Astrocyte (in vitro differentiated cells and primary cell): ENCODE measurements around the gene KMT2C.
"Not testable (repeated sequence)": the region's sequence is repeated elsewhere in the genome, so short reads cannot be mapped to it uniquely, and the experiment has no call there.

Experiments used
- CTCF ChIP-seq: IDR thresholded peaks from 2 replicates; pipeline ENCODE4 v1.5.1; 2011; ENCODE audit warnings: low read depth, mild to moderate bottlenecking, inconsistent platforms, low read length, moderate library complexity; ENCODE audit not compliant: insufficient read depth
- EZH2 ChIP-seq: IDR thresholded peaks from 2 replicates; pipeline ENCODE4 v1.6.1; 2012; ENCODE audit warnings: mild to moderate bottlenecking, low read length, inconsistent platforms; ENCODE audit not compliant: insufficient read depth

GRCh38 chr7:152376716-152377484, 58.9 kb downstream of the KMT2C start:
- TF ChIP-seq CTCF, EZH2: not testable (repeated sequence)
